HFF-Myc (cell line): ENCODE measurements around the gene ZNF598.
A peak's percentile ranks its signal among the peaks of the same experiment; 100 is the strongest.
"Not testable (repeated sequence)": the region's sequence is repeated elsewhere in the genome, so short reads cannot be mapped to it uniquely, and the experiment has no call there.

Source experiments
- DNase-seq: peaks from one replicate; pipeline ENCODE4 v3.0.0-alpha.2; 2011; ENCODE audit warnings: low read depth; ENCODE audit errors: extremely low read depth
- H3K4me3 ChIP-seq: replicated peaks from 2 replicates; pipeline ENCODE4 v1.5.1; 2011; ENCODE audit warnings: low read depth, mild to moderate bottlenecking, control low read depth, low read length
- TF ChIP-seq, protein P1 (sequence below): IDR thresholded peaks from 2 replicates; pipeline ENCODE4 v1.5.1; 2012; ENCODE audit warnings: mild to moderate bottlenecking, low read depth, low read length, control low read depth; ENCODE audit errors: missing control alignments

The ZNF598 gene

DNA sequence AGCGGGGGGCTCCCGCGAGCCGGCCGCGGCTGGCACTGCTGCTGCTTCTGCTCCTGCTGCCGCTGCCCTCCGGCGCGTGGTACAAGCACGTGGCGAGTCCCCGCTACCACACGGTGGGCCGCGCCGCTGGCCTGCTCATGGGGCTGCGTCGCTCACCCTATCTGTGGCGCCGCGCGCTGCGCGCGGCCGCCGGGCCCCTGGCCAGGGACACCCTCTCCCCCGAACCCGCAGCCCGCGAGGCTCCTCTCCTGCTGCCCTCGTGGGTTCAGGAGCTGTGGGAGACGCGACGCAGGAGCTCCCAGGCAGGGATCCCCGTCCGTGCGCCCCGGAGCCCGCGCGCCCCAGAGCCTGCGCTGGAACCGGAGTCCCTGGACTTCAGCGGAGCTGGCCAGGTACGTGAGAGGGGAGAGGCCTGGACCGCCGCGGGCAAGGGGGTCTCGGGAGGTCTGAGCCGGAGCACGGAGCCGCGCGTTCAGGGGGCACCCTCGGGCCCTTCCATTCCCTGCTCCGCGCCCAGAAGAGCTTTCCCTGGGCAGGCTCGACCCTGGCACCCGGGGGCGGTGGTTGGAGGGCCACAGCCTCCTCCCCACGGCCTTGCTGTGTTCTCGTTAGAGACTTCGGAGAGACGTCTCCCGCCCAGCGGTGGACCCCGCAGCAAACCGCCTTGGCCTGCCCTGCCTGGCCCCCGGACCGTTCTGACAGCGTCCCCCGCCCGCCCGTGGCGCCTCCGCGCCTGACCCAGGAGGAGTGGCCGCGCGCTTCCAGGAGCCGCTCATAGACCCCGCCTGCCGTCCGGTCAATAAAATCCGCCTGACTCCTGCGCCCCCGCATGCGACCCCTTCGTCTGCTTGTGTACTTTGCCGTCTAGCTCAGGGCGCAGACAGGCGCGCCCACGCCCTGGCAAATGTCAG is 10.6 kb upstream of the ZNF598 start:
- no peak for DNase-seq
- TF ChIP-seq, protein P1, sequence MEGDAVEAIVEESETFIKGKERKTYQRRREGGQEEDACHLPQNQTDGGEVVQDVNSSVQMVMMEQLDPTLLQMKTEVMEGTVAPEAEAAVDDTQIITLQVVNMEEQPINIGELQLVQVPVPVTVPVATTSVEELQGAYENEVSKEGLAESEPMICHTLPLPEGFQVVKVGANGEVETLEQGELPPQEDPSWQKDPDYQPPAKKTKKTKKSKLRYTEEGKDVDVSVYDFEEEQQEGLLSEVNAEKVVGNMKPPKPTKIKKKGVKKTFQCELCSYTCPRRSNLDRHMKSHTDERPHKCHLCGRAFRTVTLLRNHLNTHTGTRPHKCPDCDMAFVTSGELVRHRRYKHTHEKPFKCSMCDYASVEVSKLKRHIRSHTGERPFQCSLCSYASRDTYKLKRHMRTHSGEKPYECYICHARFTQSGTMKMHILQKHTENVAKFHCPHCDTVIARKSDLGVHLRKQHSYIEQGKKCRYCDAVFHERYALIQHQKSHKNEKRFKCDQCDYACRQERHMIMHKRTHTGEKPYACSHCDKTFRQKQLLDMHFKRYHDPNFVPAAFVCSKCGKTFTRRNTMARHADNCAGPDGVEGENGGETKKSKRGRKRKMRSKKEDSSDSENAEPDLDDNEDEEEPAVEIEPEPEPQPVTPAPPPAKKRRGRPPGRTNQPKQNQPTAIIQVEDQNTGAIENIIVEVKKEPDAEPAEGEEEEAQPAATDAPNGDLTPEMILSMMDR = no peak
- H3K4me3 ChIP-seq = peak overlapping the region; percentile 59

DNA sequence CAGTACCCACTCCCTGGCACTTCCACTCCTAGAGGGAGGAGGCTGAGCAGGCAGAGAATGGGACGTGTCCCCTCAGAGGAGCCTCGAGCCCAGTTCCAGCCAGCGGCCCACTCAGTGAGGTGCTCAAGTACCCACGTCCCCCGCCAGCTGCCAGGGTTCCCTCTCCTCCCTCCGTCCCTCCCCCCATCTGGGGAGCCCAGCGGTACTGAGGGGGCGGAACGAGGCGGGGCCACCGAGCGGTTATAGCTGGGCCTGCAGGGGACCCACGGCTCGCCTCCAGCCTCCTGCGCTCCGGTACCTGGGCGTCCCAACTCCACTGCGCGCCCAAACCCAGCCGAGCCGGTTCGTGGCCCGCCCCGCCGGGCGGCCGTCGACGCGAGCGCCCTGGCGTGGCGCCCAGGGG is 9.9 kb upstream of the ZNF598 start, which contains the start of gene NPW:
Gene NPW, plus strand, starts transcription at position 268 of the 403 bp plus-strand sequence.
- H3K4me3 ChIP-seq = peak within 1 kb of the TSS; percentile 59

DNA sequence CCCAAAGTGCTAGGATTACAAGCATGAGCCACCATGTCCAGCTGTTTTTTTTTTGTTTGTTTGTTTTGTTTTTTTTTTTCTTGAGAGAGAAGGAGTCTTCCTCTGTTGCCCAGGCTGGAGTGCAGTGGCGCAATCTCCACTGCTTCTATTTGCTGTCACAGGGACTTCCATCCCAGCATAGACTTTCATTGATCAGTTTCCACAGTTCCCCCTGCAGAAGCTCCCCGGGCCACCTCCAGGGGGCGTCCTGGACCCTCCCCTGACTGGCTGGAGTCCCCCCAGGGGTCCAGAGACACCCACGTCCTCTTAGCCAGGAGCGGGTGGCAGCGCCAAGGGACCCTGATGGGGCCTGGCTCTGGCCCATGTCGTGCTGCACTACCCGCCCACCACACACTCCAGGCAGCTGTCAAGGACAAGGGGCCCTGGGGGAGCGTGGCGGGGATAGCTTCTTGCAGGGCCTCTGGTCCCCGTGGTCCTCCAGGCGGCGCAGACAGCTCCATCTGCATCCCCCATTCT is 6.8 kb upstream of the ZNF598 start:
- no peak for DNase-seq
- no peak overlapping the region for H3K4me3 ChIP-seq

More for the DNA sequence above, 9.9 kb upstream of the ZNF598 start, which contains the start of gene NPW:
- no peak for DNase-seq
- TF ChIP-seq, protein P1 = no peak

DNA sequence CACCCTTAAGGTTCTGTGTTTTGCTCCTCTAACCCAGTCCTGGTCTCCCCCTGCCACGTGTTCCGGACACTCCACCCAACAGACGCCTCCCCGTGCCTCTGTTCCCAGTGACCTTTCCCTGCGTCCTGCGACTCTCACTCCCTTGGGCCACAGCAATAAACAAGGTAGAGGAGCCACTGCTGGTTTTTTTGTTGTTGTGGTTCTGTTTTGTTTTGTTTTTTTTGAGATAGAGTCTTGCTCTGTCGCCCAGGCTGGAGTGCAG is 6.3 kb upstream of the ZNF598 start:
- H3K4me3 ChIP-seq = no peak overlapping the region
- TF ChIP-seq, protein P1 = no peak
- no peak for DNase-seq

More for the DNA sequence above, 6.8 kb upstream of the ZNF598 start:
- TF ChIP-seq, protein P1 = peak; percentile 66

DNA sequence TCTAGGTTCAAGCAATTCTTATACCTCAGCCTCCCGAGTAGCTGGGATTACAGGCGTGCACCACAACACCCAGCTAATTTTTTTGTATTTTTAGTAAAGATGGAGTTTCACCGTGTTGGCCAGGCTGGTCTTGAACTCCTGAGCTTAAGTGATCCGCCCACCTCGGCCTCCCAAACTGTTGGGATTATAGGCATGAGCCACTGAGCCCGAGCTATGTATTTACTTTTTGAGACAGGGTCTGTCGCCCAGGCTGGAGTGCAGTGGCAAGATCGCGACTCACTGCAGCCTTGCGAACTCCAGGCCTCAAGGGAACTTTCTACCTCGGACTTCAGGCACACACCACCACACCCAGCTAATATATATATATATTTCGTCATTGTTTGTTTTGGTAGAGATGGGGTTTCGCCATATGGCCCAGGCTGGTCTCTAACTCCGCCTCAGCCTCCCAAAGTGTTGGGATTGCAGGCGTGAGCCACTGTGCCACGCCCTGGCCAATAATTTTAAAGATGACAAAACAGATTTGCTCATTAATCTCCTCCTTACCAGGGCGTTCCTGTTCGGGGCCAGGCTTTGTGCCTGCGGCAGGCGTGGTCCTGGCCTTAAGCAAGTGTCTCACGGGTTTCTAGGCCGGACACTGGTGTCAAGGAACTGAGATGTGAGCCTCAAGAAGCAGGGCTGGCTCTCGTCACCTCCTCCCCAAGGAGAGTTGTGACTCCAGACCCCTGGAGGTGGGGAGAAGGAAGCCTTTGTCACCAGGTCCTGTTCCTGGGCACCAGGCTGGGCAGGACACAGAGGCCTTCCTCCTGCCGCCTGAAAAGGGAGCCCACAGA is 5.7 kb upstream of the ZNF598 start:
- no peak for DNase-seq
- H3K4me3 ChIP-seq = no peak overlapping the region
- TF ChIP-seq, protein P1 = no peak

DNA sequence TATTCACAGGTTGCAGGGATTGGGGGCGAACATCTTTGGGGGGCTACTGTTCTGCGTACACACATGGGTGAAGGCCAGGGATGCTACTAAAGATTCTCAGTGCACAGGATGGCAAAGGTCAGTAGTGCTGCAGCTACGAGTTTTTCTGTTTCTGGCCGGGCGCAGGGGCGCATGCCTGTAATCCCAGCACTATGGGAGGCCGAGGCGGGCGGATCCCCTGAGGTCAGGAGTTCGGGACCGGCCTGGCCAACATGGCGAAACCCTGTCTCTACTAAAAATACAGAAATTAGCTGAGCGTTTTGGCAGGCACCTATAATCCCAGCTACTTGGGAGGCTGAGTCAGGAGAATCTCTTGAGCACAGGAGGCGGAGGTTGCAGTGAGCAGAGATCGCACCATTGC is 3.9 kb upstream of the ZNF598 start:
- no peak for DNase-seq
- H3K4me3 ChIP-seq = no peak overlapping the region
- TF ChIP-seq, protein P1 = no peak

DNA sequence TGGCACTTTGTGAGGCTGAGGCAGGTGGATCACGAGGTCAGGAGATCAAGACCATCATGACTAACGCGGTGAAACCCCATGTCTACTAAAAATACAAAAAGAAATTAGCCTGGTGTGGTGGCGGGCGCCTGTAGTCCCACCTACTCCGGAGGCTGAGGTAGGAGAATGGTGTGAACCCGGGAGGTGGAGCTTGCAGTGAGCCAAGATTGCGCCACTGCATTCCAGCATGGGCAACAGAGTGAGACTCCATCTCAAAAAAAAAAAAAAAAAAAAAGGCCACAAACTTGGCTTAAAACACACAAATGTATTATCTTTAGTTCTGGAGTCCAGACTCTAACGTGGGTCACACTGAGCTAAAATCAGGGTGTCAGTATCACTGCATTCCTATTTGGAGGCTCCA is 2.1 kb upstream of the ZNF598 start:
- not testable (repeated sequence) for H3K4me3 ChIP-seq, DNase-seq
